Eye (tissue), 1 donor: ENCODE results near the gene COMMD3.
"Not testable (repeated sequence)": the region's sequence is repeated elsewhere in the genome, so short reads cannot be mapped to it uniquely, and the experiment has no call there.

Experiments
- DNase-seq: peaks from one replicate; pipeline ENCODE4 v3.0.0-alpha.2; 2015

The COMMD3 gene

DNA sequence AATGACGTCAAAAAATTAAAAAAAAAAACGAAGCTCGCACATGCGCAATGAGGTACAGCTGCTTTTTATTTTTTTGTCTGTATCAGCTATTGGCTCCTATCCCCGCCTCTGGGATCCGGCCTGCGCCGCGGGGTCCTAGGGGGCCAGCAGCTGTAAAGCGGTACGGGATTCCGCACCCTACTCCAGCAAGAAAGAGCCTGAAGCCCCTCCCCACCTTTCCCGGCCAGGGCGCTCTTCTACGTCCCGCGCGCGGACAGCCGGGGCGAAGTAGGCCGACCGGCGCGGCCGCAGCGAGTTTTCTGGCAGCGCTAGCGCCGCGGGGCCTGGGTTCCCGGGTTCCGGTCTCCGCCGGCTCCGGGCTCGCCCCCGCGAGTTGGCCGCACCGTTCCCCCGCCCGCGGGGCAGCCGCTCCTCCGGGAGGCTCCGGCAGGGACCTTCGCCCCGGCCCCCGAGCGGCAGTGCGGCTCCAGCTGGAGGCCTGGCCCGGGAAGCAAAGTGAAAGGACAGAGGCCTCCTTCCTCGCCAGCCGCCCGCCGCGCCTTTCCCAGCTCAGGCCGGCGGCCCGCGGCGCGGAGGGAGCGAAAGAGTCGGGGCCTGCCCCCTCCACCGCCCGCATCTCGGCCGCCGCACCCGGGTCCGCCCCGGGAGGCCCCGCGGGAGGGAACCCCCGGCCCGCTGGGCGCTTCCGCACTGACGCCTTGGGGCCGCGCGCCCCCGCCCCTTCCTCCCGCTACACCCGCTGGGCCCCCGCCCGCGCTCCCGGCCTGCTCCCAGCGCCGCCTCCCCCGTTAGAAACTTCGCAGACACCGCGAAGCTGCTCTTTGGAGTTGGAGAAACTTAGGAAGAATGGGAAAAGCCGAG, 24.4 kb downstream of the COMMD3 start:
- peak; percentile 96 for DNase-seq

DNA sequence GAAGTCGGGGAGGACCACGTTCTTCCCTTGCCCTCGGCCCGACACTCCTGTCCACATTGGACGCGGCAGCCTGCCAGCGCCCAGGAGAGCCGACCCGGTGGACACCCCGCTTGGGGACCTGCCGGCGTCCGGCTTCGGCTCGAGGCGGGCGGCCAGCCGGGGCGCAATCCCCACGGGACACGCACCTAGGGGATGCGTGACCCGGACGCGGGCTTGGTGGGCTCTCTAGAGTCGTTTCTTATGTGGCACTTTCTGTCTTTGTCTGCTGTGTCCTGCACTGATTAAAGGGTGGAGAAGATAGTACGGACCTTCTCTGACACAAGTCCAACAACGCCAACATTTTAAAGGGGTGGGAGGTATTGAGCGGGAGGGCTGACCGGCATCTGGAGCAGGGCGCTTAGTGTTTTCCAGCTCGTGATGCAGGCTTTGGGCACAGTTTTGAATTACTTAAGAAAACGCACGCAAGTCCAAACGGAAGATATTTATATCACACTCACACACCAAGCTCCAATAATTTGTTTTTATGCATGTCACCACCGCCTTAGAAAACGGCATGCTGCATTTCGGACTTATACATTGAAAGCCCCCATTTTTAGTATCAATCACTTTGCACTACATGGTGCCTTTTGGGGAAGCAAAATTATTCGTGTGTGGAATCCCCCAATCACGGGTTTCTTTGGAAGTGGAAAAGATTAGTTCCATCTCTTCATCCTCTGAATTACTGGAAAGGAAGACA, 25.2 kb downstream of the COMMD3 start:
- peak; percentile 83 for DNase-seq

DNA sequence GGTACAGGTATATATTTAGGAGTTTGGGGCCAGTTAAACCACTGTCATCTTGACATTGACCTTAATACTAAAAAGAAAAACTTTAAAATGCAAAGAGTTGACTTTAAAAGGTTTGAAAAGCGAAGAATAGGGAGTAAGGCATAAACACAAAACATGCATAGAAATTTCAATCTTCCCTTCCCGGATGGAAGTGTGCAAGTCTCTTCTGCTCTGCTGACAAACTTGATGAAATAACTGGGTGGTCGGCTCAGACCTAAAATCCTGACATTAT, 25.7 kb downstream of the COMMD3 start:
- DNase-seq = no peak

DNA sequence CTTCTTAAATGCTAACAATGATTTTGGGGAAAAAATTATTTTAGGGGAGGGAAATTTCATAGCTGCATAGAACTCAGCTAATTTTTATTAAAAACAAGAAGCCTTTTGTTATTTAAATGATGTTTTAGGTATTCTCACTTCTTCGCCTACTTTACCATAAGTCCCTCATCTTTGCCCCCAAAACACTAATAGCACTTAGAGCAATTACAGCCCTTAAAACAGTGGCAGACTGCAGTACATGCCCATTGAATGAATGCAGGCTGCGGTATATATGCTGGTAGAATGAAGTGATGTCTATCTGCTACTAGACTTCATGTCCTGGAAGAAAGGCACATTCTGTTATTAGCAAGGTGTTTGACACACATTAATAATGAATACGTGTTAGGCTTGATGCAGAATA, 26.2 kb downstream of the COMMD3 start:
- DNase-seq = peak; percentile 63

DNA sequence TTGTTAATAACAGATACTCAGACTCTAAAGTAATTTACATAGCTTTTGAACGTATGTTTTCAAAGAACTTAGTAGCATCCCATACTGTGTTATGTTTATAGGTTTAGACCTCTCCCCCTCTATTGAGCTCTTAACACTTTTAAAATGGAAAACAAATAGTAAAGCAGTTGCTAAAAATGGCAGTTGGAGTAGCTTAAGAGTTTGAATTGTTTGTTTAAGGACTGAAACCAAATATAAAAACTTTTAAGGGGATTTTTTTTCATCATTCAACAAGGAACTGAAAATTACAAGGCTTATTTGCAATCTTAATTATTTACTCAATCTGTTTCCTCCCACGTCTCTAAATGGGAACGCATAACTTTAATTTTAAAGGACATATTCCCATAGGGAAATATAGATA, 27.5 kb downstream of the COMMD3 start:
- peak; percentile 50 for DNase-seq

DNA sequence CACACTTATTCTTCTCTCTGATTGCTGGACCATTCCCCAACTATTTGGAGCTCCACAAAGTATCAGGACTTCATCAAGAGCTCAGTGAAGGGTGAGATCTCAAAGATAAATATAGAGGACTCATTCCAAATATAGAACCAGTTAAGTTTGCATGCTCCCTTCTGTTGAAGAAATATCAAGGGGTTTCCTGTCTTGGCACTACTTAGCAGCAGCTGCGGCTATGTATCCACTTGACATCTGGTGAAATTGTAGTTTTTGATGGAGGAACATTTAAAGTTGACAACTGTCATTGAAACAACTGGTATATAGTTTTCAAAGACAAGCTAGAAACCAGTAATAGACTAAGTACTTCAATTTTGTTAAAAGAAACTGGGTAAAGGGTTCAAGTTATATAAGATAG, 28.1 kb downstream of the COMMD3 start:
- peak; percentile 66 for DNase-seq

DNA sequence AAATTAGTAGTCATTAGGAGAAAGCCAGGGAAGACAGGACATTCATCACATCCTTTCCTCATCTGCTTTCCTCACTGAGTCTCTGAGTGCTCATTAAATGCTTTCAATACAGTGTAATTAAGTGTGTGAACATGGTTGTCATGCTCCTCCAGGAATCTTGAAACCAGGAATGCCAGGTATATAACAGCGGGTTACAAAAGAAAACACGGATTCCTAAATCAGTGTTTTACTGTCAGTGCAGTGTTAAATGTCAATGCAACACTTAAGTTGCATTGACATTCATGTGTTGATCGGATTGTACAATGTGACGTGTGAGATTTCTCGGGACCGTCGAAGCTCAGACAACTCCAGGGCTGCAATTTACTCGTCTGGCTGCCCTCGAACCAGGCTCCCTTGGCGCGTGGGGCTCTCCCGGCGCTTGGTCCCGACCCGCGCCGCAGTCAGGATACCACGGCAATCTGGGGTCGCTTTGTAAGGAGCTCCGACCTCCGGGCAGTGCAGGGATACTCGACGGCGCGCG, 28.7 kb downstream of the COMMD3 start:
- DNase-seq = peak; percentile 64

DNA sequence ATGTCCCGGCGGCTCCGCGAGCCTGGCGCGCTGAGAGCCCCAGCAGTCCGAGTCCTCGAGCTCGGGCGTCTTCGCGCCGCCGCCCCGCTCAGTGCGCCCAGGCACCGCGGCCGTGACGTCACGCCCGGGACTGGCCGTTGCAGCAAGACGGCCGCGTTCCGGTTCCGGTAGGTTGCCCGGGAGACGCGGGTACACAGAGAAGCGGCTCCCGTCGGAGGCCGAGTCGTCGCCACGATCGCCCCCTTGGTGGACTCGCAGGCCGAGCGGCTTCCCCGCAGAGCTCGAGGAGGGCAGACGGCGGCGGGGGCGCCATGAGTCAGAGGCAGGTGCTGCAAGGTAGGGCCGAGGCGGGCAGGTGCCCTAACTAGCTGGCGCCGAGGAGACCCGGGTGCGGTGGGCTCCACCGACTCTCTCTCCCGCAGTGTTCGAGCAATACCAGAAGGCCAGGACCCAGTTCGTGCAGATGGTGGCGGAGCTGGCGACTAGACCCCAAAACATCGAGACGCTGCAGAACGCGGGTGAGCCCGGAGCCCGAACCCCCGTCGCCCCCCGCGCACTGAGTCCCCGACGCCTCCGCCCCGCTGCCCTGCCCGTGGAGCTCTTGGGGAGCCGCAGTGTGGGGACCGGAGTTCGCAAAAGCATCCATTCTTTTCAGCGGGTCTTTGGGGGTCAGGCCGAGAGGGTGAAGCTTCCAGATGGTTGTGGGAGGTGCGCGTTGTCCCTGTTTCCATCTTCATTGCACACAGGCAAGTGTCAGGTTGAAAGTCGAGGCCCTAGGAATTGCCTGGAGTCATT, 29.3 kb downstream of the COMMD3 start, which contains the start of gene SPAG6:
Gene SPAG6 (plus strand): TSS at position 196 of the 795 bp plus-strand sequence. CDS start 116 bp downstream, at position 312.
- peak; percentile 67 for DNase-seq

DNA sequence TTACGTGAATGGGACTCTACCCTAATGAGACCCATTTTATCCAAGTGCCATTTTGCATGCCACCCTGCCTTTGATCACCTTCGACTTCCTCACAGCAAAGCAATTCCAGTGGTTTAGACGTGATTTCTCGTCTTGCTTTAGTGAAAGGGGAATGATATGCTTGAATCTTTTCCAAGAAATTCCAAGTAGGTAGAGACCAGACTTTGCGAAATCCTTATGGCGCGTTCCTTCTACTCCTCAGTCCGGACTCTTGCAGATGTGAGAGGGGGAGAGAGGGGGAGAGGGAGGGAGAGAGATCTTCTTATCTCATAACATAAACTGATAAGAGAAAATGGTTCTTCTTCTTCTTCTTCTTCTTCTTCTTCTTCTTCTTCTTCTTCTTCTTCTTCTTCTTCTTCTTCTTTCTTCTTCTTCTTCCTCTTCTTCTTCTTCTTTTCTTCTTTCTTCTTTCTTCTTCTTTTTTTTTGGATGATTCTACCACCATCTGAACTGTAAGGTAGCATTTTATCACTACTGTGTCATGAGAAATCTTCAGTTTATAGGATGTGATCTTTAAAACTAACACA, 30.0 kb downstream of the COMMD3 start:
- peak; percentile 53 for DNase-seq

DNA sequence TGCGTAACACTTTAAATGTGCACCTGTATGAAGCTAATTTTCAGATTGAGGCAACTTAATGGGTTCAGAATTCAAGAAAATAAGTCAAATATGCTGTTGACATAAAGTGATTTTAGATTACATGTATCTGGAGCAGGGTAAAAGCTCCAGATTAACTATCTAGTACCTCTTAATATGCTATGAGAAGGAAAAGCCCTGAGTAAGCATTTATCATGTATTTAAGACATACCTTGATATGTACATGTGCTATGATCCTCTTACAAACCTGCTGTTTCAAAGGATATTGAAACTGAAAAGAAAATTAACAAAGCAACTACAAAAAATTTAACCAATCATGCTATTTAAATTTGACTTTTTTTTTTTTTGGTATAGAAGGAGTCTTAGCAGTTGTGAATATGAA, 33.6 kb downstream of the COMMD3 start:
- no peak for DNase-seq

DNA sequence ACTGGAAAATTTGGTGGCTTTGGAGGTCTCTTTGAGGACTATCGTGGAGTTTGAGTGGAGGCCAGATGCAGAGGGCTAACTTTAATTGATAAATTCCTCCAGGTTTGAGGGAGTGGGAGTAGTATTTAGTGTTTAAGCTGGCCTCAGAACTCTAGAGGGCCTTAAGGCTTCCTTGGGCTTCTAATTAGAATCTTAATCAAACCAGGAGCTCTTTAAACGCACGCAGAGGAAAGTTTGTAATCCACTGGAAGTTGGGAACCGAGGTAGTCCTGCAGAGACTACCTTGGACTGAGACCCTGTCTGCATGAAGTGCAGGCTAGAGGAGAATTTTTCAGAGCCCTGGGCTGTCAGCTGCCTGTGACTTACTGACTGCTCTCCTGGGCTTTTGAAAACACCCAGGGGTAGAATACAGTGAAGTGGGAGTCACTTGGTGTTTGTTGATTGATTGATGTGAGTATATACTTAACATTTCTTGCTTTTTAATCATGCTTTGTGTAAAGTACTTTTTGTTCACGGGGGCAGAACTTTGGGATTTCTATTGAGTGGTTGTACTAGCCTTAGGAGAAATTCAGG, 35.0 kb downstream of the COMMD3 start:
- DNase-seq = no peak

DNA sequence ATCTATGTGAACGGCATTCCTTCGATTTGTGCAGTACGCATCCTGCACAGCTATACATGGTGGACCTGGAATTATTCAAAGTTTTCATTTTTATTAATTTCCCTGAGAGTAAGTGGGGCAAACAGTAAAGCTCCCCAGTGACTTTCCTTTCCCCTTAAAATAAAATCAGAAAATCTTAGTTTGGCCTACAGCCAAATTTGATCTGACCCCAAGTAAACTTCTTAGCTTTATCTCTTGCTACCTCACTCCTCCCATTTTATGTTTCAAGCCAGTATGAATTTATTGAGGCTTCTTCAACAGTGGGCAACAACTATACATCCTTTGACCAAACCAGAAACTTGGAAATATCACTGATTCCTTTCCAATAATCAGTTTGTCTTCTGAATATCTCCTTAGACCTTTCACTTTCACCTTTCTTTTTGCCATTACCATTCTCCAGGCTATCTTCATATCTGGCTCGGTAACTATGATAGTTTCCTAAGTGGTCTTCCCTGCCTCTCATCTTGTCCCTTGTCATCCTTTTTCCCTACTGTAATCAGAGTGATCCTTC, 40.2 kb downstream of the COMMD3 start:
- DNase-seq = no peak

DNA sequence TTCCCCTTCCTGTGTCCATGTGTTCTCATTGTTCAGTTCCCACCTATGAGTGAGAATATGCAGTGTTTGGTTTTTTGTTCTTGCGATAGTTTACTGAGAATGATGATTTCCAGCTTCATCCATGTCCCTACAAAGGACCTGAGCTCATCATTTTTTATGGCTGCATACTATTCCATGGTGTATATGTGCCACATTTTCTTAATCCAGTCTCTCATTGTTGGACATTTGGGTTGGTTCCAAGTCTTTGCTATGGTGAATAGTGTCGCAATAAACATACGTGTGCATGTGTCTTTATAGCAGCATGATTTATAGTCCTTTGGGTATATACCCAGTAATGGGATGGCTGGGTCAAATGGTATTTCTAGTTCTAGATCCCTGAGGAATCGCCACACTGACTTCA, 41.6 kb downstream of the COMMD3 start:
- DNase-seq = not testable (repeated sequence)

DNA sequence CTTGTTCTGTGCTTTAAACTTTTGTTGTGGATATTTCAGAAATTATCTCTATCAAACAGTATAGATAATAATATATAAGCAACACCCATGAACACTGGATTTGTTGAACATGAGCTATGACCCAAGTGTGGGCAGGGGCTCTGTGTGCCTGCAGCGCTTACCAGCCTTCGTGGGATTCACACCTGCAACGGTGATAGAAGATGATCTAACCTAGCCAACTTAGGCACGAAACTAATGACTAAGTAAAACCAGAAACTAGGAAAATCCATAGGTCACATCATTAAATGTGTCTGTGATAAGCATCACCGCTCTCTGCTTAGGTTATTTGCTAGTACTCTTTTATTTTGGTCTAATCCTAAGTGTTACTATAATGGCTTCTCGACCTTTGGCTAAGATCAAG, 47.1 kb downstream of the COMMD3 start:
- no peak for DNase-seq

DNA sequence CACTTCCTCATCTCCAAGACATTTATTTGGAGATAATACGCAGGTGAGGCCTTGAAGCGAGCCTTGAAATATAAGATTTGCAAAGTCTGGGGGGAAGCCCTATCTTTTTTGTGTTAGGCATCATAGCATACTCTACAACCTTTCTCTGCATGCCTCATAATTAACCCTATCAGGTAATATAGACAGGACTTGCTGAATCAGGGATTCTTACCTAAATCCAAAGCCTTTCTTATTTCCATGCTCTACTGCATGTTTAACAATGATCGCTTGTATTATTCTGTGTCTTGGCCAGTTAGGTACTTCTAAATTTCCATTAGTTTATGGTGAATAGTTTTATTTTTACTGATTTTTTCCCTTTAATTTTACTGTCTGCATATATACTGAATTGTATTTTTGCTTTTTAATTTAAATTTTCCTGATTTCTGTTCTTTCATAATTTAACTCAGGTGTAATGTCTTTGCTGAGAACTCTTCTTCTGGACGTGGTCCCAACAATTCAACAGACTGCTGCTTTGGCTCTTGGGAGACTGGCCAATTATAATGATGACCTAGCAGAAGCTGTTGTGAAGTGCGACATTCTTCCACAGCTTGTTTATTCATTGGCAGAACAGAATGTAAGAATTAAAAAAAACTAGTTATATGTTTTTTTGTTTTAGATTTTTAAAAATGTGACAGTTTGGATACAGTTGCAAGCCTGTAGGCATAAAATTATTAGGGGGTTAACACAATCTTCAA, 48.4 kb downstream of the COMMD3 start:
- no peak for DNase-seq

DNA sequence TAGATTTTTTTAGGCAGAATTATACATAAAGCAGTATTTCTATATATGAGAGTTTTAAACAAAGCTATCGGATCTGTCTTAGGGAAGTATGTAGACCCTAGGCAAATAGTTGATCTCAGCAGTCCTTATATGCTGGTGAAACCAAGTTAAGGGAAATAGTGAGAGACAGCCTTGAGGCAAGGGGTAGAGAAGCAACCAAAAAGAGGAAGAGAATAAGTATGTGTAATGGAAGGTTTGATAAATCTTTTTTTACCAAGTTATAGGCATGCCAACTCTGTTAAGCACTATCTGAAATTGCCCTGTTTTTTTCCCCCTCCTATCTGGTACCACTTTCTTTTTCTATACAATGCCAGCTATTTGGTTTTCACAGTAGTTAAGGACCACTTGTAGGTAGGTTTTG, 49.0 kb downstream of the COMMD3 start:
- no peak for DNase-seq

DNA sequence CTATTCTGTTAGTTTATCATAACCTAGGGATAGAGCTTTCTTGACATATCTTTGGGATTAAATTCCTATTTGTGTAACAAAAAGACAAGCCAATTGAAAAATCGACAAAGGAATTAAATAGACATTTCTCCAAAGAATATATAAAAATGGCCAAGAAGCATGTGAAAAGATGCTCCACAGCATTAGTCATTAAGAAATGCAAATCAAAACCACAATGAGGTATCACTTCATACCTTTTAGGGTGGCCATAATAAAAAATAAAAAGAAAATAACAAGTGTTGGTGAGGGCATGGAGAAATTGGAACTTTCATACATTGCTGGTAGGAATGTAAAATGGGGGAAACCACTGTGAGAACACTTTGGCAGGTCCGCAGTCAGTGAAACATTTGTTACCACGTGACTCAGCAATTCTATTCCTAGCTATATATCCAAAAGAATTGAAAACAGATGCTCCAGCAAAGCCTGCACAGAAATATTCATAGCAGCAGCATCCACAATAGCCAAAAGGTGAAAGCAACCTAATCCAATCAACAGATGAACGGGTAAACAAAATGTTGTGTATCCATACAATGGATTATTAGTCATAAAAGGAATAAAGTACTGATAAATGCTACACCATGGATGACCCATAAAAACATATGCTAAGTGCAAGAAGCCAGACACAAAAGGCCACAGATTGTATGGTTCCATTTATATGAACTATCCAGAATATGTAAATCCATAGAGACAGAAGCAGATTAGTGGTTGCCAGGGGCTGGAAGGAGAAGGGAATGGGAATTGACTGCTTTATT, 49.7 kb downstream of the COMMD3 start:
- no peak for DNase-seq

DNA sequence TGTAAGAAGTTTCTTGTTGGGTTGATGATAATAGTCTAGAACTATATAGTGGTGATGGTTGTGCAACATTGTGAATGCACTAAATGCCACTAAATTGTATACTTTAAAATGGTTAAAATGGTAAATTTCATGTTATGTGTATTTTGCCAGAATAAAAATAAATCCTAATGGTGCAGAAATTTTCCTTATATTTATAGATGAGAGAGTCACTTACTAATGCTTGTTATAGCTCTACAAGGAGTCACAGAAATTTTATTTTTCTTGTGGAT, 50.2 kb downstream of the COMMD3 start:
- DNase-seq = no peak

DNA sequence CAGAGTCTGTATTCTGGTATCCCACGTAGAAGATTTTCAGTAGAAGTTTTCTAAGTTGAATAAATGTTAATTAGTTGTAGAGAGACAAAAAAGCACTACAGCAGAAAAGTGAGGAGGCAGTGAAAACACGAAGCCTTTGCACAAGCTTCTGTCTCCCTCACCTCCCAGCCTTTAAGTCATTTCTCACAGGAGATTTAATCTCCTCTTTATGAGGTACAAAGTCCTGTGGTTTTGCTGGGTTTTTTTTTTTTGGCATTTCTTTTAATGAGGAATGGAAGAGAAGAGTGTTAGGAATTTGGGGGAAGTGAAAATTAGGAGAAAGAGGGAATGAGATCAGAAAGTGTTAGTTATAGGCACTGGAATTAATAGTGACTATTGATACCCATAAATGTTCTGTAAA, 50.6 kb downstream of the COMMD3 start:
- no peak for DNase-seq

DNA sequence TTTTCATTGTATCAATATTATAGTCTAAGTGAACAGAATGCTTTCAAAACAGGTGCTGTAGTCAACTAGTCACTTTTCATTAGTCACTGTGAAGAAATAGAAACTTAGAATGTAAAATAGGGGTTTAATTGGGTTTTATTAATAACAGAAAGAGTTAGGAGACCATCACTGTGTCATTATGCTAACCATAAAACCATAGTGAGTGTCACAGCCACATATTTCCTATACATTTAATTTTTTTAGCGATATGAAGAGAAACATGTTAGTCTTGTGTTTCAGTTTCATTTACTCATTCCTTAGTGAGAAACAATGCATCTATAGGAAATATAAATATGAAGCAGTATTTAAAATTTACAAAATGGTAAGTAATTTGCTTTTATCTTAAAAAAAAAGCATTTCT, 51.3 kb downstream of the COMMD3 start:
- no peak for DNase-seq

DNA sequence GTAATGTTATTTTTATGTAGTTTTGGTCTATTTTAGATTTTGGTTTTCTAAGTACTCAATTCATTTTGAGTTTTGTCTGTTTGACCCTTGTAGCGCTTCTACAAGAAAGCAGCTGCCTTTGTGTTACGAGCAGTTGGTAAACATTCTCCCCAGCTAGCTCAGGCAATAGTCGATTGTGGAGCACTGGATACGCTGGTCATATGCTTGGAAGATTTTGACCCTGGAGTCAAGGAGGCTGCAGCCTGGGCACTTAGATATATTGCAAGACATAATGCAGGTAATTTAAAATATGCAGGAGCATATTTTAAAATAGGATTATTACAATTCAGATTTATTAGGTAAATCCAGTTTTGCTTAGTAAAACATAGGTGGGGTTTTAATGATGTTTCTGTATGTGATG, 52.2 kb downstream of the COMMD3 start:
- no peak for DNase-seq
